Body of pancreas (tissue), 4 donors: ENCODE results near the gene RAI1.

ENCODE experiments used
- POLR2A ChIP-seq, 3 donors: fragments of 450-650 bp; IDR thresholded peaks; one replicate each; pipeline ENCODE4 v1.6.1; 2016; ENCODE audit warnings: antibody characterized with exemption in 3 of 3, mild to moderate bottlenecking in 2 of 3
- TF ChIP-seq, protein P1 (sequence below), 7 experiments: fragments of 450-650 bp in 4 of 7; fragments of 200-600 bp in 3 of 7; sonication (generic) in 3 of 7; IDR thresholded peaks; one replicate each; pipeline ENCODE4 v1.5.1; 2016 to 2019; ENCODE audit warnings: antibody characterized with exemption in 7 of 7

DNA sequence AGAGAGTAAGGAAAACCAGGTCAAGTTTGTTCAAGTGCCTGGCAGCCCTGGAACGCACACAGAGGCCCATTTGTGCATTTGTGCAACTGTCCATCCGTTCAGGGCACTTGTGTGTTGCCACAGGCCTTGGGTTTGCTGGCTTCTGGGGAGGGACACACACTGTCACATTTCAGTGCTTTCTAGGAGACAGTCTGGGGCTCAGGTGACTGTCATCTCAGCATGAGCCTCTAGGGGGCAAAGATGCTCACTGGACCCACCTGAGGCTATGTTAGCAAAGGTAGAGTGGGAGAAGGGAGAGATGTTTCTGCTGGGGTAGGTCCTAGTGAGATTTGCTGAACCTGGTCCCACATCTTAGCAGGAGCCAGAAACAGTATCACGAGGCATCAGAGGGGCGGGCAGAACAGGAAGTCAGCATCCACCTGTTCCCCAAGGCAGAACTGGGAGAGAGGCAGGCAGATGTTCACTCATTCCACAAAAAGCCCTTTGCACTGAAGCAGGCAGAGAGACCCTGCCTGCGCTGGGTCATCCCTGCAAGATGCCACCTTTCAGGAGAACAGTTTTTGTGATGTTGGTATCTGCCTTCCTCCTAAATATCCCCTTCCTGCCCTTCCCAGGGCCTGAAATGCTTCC is 48.5 kb downstream of the RAI1 start:
- TF ChIP-seq, protein P1, sequence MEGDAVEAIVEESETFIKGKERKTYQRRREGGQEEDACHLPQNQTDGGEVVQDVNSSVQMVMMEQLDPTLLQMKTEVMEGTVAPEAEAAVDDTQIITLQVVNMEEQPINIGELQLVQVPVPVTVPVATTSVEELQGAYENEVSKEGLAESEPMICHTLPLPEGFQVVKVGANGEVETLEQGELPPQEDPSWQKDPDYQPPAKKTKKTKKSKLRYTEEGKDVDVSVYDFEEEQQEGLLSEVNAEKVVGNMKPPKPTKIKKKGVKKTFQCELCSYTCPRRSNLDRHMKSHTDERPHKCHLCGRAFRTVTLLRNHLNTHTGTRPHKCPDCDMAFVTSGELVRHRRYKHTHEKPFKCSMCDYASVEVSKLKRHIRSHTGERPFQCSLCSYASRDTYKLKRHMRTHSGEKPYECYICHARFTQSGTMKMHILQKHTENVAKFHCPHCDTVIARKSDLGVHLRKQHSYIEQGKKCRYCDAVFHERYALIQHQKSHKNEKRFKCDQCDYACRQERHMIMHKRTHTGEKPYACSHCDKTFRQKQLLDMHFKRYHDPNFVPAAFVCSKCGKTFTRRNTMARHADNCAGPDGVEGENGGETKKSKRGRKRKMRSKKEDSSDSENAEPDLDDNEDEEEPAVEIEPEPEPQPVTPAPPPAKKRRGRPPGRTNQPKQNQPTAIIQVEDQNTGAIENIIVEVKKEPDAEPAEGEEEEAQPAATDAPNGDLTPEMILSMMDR (IDR thresholded peaks at IDR 0.05) = peak; percentile 7 to 67 (median 56)
- no peak for TF ChIP-seq POLR2A (IDR thresholded peaks at IDR 0.05)
